Measurements from ENCODE around the gene CIB2.

Gene CIB2

DNA sequence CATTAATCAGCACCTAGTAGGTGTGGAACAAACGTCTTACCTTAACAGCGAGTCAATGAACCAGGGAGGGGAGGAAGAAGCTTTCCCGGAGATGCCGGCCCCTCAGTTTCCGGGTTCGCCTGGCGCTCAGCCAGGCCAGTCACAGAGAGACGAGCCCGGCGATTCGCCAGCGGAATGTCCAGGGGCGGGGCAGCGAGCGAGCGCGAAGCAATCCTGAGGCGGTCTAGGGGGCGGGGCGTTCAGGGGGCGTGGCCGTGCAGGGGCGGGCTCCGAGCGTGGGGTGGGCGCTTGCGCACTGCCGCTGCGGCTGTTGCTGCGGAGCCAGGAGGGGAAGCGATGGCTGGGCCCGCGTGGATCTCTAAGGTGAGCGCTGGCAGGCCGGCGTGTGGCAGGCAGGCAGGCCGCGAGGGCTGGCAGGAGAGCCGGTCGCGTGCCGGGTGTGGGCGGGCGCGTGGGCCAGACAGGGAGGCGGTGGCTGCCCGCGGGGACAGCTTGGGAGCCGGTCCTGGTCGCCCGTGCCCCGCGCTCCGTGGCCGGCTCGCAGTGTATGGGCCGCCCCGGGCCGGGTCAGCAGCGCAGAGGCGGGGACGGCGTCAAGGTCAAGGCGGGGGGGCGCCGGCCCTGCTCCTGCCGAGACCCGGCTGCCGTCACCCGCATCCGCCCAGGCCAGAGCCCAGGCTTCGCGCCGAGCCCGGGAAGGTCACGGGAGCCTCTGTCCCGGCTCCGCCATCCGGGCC lies 18.0 kb upstream of the CIB2 start, which contains the start of gene IDH3A (continued):
- TF ChIP-seq, protein P1, sequence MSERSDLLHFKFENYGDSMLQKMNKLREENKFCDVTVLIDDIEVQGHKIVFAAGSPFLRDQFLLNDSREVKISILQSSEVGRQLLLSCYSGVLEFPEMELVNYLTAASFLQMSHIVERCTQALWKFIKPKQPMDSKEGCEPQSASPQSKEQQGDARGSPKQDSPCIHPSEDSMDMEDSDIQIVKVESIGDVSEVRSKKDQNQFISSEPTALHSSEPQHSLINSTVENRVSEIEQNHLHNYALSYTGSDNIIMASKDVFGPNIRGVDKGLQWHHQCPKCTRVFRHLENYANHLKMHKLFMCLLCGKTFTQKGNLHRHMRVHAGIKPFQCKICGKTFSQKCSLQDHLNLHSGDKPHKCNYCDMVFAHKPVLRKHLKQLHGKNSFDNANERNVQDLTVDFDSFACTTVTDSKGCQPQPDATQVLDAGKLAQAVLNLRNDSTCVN (tag by site-specific recombination; optimal IDR thresholded peaks at IDR 0.05), result peak; percentile 70
- TF ChIP-seq, protein P2, sequence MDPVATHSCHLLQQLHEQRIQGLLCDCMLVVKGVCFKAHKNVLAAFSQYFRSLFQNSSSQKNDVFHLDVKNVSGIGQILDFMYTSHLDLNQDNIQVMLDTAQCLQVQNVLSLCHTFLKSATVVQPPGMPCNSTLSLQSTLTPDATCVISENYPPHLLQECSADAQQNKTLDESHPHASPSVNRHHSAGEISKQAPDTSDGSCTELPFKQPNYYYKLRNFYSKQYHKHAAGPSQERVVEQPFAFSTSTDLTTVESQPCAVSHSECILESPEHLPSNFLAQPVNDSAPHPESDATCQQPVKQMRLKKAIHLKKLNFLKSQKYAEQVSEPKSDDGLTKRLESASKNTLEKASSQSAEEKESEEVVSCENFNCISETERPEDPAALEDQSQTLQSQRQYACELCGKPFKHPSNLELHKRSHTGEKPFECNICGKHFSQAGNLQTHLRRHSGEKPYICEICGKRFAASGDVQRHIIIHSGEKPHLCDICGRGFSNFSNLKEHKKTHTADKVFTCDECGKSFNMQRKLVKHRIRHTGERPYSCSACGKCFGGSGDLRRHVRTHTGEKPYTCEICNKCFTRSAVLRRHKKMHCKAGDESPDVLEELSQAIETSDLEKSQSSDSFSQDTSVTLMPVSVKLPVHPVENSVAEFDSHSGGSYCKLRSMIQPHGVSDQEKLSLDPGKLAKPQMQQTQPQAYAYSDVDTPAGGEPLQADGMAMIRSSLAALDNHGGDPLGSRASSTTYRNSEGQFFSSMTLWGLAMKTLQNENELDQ (tag by site-specific recombination; IDR thresholded peaks at IDR 0.05; ENCODE audit: low read depth), result no peak

DNA sequence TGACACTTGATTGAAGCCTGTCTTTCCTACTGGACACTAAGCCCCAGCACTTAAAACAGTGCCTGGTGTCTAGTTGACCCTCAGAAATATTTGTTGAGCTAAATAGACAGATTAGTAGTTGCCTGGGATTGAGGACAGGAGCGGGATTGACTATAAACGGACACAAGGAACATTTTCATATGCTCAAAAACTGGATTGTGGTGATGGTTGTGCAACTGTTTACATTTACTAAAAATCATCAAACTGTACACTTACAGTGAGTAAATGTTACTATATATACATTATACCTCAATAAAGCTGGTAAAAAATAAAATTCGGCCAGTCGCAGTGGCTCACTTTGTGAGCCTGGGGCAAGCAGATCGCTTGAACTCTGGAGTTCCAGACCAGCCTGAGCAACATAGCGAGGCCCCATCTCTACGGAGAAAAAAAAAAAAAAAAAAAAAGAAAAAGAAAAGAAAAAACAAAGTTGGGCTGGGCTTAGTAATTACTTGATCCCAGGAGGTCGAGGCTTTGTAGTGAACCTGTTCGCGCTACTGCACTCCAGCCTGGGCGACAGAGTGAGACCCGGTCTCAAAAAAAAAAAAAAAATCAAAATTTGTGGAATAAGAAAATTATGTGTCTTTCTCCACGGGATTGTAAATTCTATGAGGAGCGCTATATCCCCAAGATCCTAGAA lies 17.3 kb upstream of the CIB2 start:
- H3K27ac ChIP-seq (ENCODE audit: extremely low read depth, low read depth, low read length), result peak overlapping the region; percentile 51
- ChIA-PET CTCF (interaction anchor here (0.6 to 2.2 kb wide), 13 partner anchors 8 to 244 kb away, joined by 3 to 7 read pairs (median 4); no protein-coding TSS in a partner anchor), POLR2A (interaction anchor here (0.6 to 3.1 kb wide), 9 partner anchors 7 to 586 kb away, joined by 3 to 17 read pairs (median 5); partner anchors contain the start of genes CIB2 and SKIC8)
- TF ChIP-seq, protein P2 (tag by site-specific recombination; IDR thresholded peaks at IDR 0.05; ENCODE audit: low read depth), result no peak
- TF ChIP-seq ZSCAN30 (tag by site-specific recombination; IDR thresholded peaks at IDR 0.05) (0 out of 2 replicates have a peak, but pooled peaks have one; percentile 12), ZNF423 (tag by site-specific recombination; IDR thresholded peaks at IDR 0.05) (no peak), ZNF426 (tag by site-specific recombination; IDR thresholded peaks at IDR 0.05) (no peak), ZNF138 (tag by site-specific recombination; IDR thresholded peaks at IDR 0.05; ENCODE audit: borderline replicate concordance) (no peak), ZEB2 (tag by site-specific recombination; IDR thresholded peaks at IDR 0.05) (peak; percentile 66; the same call in 1 of the 2 replicates), ZNF629 (tag by site-specific recombination; IDR thresholded peaks at IDR 0.05) (peak; percentile 43; the same call in 1 of the 2 replicates), ZNF2 (tag by site-specific recombination; IDR thresholded peaks at IDR 0.05) (no peak; the same call in 1 of the 2 replicates), ZNF677 (tag by site-specific recombination; IDR thresholded peaks at IDR 0.05) (no peak), ZNF837 (tag by site-specific recombination; IDR thresholded peaks at IDR 0.05) (no peak), ZNF600 (tag by site-specific recombination; IDR thresholded peaks at IDR 0.05) (peak; percentile 39), ZNF544 (tag by site-specific recombination; IDR thresholded peaks at IDR 0.05) (no peak), SCRT1 (tag by site-specific recombination; IDR thresholded peaks at IDR 0.05; ENCODE audit: borderline replicate concordance) (0 out of 2 replicates have a peak, but pooled peaks have one; percentile 8), ZNF558 (tag by site-specific recombination; IDR thresholded peaks at IDR 0.05) (peak; percentile 66), SP7 (tag by site-specific recombination; IDR thresholded peaks at IDR 0.05) (peak; percentile 51; the same call in 1 of the 2 replicates), ZNF266 (tag by site-specific recombination; IDR thresholded peaks at IDR 0.05; ENCODE audit: low read depth) (no peak)
- TF ChIP-seq, protein P3, sequence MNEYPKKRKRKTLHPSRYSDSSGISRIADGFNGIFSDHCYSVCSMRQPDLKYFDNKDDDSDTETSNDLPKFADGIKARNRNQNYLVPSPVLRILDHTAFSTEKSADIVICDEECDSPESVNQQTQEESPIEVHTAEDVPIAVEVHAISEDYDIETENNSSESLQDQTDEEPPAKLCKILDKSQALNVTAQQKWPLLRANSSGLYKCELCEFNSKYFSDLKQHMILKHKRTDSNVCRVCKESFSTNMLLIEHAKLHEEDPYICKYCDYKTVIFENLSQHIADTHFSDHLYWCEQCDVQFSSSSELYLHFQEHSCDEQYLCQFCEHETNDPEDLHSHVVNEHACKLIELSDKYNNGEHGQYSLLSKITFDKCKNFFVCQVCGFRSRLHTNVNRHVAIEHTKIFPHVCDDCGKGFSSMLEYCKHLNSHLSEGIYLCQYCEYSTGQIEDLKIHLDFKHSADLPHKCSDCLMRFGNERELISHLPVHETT (tag by site-specific recombination; IDR thresholded peaks at IDR 0.05), result peak; percentile 45; the same call in 1 of the 2 replicates
- TF ChIP-seq, protein P4, sequence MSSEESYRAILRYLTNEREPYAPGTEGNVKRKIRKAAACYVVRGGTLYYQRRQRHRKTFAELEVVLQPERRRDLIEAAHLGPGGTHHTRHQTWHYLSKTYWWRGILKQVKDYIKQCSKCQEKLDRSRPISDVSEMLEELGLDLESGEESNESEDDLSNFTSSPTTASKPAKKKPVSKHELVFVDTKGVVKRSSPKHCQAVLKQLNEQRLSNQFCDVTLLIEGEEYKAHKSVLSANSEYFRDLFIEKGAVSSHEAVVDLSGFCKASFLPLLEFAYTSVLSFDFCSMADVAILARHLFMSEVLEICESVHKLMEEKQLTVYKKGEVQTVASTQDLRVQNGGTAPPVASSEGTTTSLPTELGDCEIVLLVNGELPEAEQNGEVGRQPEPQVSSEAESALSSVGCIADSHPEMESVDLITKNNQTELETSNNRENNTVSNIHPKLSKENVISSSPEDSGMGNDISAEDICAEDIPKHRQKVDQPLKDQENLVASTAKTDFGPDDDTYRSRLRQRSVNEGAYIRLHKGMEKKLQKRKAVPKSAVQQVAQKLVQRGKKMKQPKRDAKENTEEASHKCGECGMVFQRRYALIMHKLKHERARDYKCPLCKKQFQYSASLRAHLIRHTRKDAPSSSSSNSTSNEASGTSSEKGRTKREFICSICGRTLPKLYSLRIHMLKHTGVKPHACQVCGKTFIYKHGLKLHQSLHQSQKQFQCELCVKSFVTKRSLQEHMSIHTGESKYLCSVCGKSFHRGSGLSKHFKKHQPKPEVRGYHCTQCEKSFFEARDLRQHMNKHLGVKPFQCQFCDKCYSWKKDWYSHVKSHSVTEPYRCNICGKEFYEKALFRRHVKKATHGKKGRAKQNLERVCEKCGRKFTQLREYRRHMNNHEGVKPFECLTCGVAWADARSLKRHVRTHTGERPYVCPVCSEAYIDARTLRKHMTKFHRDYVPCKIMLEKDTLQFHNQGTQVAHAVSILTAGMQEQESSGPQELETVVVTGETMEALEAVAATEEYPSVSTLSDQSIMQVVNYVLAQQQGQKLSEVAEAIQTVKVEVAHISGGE (tag by site-specific recombination; conservative IDR thresholded peaks at IDR 0.05; ENCODE audit: low read depth), result peak; percentile 64; the same call in 1 of the 2 replicates
- TF ChIP-seq, protein P5, sequence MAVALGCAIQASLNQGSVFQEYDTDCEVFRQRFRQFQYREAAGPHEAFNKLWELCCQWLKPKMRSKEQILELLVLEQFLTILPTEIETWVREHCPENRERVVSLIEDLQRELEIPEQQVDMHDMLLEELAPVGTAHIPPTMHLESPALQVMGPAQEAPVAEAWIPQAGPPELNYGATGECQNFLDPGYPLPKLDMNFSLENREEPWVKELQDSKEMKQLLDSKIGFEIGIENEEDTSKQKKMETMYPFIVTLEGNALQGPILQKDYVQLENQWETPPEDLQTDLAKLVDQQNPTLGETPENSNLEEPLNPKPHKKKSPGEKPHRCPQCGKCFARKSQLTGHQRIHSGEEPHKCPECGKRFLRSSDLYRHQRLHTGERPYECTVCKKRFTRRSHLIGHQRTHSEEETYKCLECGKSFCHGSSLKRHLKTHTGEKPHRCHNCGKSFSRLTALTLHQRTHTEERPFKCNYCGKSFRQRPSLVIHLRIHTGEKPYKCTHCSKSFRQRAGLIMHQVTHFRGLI (tag by site-specific recombination; IDR thresholded peaks at IDR 0.05), result peak; percentile 43; the same call in 1 of the 2 replicates

More for the DNA sequence above, 17.3 kb upstream of the CIB2 start:
- H3K36me3 ChIP-seq (ENCODE audit: control insufficient read depth in 2 of 2, insufficient read depth in 1 of 2, low read length in 2 of 2), result peaks cover 0 to 4% of the 10 kb centered on the region in 2 experiments; a peak in 2 of 3 replicates
- H3K4me1 ChIP-seq (ENCODE audit: control insufficient read depth, insufficient read depth, low read length), result peaks cover 12% of the 10 kb centered on the region
- no peaks in the 10 kb centered on the region for H3K9me3 ChIP-seq (ENCODE audit: control insufficient read depth, insufficient read depth, low read depth, low read length)
- H3K4me3 ChIP-seq (ENCODE audit: low read depth, low read length), result peak overlapping the region; percentile 62
